Measurements from ENCODE around the gene CCER1. TPM values are rescaled to one million over a fixed set of nuclear protein-coding genes. Genes with fewer than 3 reads are reported as not detected.

The CCER1 gene
- total RNA-seq, 6 experiments from 2014 or later: not detected

DNA sequence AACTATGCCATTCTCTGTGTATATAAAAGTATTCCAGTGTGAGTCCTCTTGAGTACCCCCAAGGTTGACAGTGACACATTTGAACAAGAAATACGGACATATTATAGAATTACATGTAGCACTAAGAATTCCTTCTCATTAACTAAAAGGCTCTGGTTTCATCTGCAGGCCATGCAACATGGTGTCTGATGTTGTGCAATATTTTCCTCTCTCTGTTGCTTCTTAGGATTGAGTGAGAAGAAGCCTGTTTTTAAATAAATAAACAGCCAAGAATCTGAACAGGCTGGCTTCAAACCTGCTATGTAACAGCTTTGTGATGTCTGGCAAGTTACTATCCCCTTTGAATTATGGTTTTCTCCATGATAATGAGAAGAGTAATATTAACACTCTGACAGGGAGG is 22.2 kb upstream of the CCER1 start:
- TF ChIP-seq, protein P1, sequence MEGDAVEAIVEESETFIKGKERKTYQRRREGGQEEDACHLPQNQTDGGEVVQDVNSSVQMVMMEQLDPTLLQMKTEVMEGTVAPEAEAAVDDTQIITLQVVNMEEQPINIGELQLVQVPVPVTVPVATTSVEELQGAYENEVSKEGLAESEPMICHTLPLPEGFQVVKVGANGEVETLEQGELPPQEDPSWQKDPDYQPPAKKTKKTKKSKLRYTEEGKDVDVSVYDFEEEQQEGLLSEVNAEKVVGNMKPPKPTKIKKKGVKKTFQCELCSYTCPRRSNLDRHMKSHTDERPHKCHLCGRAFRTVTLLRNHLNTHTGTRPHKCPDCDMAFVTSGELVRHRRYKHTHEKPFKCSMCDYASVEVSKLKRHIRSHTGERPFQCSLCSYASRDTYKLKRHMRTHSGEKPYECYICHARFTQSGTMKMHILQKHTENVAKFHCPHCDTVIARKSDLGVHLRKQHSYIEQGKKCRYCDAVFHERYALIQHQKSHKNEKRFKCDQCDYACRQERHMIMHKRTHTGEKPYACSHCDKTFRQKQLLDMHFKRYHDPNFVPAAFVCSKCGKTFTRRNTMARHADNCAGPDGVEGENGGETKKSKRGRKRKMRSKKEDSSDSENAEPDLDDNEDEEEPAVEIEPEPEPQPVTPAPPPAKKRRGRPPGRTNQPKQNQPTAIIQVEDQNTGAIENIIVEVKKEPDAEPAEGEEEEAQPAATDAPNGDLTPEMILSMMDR (IDR thresholded peaks at IDR 0.05): no peak
- DNase-seq: no peak
- Mint-ChIP-seq H3K27ac (no peak overlapping the region), H3K27me3 (ENCODE audit: insufficient read depth) (no peaks in the 10 kb centered on the region), H3K4me3 (no peak overlapping the region), H3K9me3 (no peaks in the 10 kb centered on the region), H3K36me3 (ENCODE audit: low read depth) (no peaks in the 10 kb centered on the region), H3K4me1 (ENCODE audit: low read depth) (peaks cover 41% of the 10 kb centered on the region)

DNA sequence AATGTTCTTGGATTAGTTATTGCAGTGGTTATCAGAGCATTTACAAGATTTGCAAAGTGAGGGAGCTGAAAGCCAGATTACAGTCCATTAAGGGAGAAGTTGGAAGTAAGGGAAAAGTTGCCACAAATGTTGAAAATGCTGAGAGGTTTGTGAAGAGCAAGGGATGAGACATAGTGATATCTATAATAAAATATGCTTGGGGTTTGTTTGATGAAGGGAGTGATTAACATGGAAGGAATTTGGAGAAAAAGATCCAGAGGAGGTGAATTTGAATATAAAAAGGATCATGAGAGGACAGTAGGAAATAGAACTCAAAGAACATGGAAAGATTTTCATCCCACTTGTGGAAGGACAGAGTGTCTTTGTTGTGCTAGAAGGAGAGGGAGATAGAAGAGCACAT is 19.3 kb upstream of the CCER1 start:
- peak; percentile 55 for DNase-seq
- peak overlapping the region; percentile 40 for H3K27ac Mint-ChIP-seq
- H3K27me3 Mint-ChIP-seq (ENCODE audit: insufficient read depth): no peaks in the 10 kb centered on the region
- H3K4me3 Mint-ChIP-seq: peak overlapping the region; percentile 8; the same call in 1 of the 2 replicates
- no peaks in the 10 kb centered on the region for H3K9me3 Mint-ChIP-seq
- TF ChIP-seq, protein P1 (IDR thresholded peaks at IDR 0.05): no peak
- H3K36me3 Mint-ChIP-seq (ENCODE audit: low read depth): no peaks in the 10 kb centered on the region
- peaks cover 37% of the 10 kb centered on the region for H3K4me1 Mint-ChIP-seq (ENCODE audit: low read depth)

GRCh38 chr12:90972226-90972625 is 17.2 kb upstream of the CCER1 start:
- no peak overlapping the region for H3K27ac Mint-ChIP-seq
- no peaks in the 10 kb centered on the region for H3K27me3 Mint-ChIP-seq (ENCODE audit: insufficient read depth)
- TF ChIP-seq, protein P1 (IDR thresholded peaks at IDR 0.05): no peak
- H3K4me1 Mint-ChIP-seq (ENCODE audit: low read depth): peaks cover 28% of the 10 kb centered on the region
- DNase-seq: no peak
- no peaks in the 10 kb centered on the region for H3K36me3 Mint-ChIP-seq (ENCODE audit: low read depth)
- no peaks in the 10 kb centered on the region for H3K9me3 Mint-ChIP-seq
- H3K4me3 Mint-ChIP-seq: no peak overlapping the region

DNA sequence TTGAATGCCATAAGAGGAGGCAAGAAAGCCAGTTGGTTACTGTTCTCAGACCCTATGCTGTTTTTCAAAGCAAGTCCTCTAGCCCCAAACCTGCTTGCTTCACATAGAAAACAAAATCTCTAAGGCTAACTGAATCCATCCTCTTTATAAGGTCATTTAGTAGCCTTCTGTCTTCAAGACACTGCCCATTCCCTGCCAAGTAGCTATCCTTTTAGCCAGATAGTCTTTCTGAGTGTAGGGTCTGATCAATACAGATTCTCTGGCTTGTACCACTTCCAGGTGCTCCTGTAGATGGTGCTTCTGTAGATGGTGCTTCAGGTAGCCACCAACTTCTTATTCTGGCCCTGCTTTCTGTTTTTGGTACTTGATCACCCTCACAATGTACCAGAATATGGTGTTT is 15.9 kb upstream of the CCER1 start:
- Mint-ChIP-seq H3K9me3 (no peaks in the 10 kb centered on the region), H3K4me3 (no peak overlapping the region), H3K27ac (no peak overlapping the region), H3K4me1 (ENCODE audit: low read depth) (peaks cover 28% of the 10 kb centered on the region), H3K36me3 (ENCODE audit: low read depth) (no peaks in the 10 kb centered on the region), H3K27me3 (ENCODE audit: insufficient read depth) (no peaks in the 10 kb centered on the region; the same call in 1 of the 2 replicates)
- DNase-seq: no peak
- TF ChIP-seq, protein P1 (IDR thresholded peaks at IDR 0.05): no peak

GRCh38 chr12:90970471-90970870 is 15.5 kb upstream of the CCER1 start:
- no peak for DNase-seq
- Mint-ChIP-seq H3K4me3 (no peak overlapping the region), H3K27ac (no peak overlapping the region), H3K36me3 (ENCODE audit: low read depth) (no peaks in the 10 kb centered on the region), H3K9me3 (no peaks in the 10 kb centered on the region), H3K27me3 (ENCODE audit: insufficient read depth) (no peaks in the 10 kb centered on the region; the same call in 1 of the 2 replicates), H3K4me1 (ENCODE audit: low read depth) (peaks cover 28% of the 10 kb centered on the region)
- TF ChIP-seq, protein P1 (IDR thresholded peaks at IDR 0.05): no peak

- no peak for DNase-seq
- Mint-ChIP-seq H3K36me3 (ENCODE audit: low read depth) (no peaks in the 10 kb centered on the region), H3K9me3 (no peaks in the 10 kb centered on the region), H3K27ac (no peak overlapping the region), H3K4me1 (ENCODE audit: low read depth) (peaks cover 28% of the 10 kb centered on the region), H3K27me3 (ENCODE audit: insufficient read depth) (no peaks in the 10 kb centered on the region; the same call in 1 of the 2 replicates), H3K4me3 (no peak overlapping the region)
- TF ChIP-seq, protein P1 (IDR thresholded peaks at IDR 0.05): no peak
Observed at GRCh38 chr12:90969851-90970250, 14.9 kb upstream of the CCER1 start.

Data from HFFc6 (cell line).